Erythroblast (primary cell): ENCODE results near the gene SQSTM1.

Source experiments
- GATA1 ChIP-seq: IDR thresholded peaks from 2 replicates; pipeline ENCODE4 v1.6.1; 2011; ENCODE audit warnings: low read depth, mild to moderate bottlenecking, control low read depth, low read length, moderate library complexity
- POLR2A ChIP-seq: IDR thresholded peaks from 2 replicates; pipeline ENCODE4 v1.6.1; 2011; ENCODE audit warnings: mild to moderate bottlenecking, low read length

- TF ChIP-seq POLR2A (no peak), GATA1 (no peak)
Observed at GRCh38 chr5:179879690-179880010, 58.9 kb downstream of the SQSTM1 start.
